Measurements from ENCODE around the gene CANT1.
"Not testable (repeated sequence)": the region's sequence is repeated elsewhere in the genome, so short reads cannot be mapped to it uniquely, and the experiment has no call there.

CANT1 gene

DNA sequence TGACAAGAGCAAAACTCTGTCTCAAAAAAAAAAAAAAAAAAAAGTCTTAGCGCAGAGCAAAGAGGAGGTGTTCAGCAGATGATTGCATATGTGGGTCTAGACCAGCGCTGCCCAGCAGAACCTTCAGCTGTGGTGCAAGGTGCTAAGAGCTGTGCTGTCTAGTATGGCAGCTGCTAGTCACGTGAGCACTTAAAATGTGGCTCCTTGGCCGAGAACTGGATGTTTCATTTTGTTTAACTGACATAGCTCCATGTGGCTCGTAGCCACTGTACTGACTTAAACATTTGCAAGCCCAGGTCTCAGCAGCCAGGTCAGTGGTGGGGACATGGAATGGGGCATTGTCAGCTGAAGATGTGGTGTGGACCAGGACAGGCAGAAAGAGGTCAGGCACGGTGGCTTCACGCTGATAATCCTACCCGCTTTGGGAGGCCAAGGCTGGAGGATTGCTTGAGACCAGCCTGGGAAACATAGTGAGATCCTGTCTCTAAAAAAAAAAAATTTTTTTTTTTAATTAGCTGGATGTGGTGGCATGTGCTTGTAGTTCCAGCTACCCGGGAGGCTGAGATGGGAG lies 23.6 kb upstream of the CANT1 start:
- TF ChIP-seq, protein P1, sequence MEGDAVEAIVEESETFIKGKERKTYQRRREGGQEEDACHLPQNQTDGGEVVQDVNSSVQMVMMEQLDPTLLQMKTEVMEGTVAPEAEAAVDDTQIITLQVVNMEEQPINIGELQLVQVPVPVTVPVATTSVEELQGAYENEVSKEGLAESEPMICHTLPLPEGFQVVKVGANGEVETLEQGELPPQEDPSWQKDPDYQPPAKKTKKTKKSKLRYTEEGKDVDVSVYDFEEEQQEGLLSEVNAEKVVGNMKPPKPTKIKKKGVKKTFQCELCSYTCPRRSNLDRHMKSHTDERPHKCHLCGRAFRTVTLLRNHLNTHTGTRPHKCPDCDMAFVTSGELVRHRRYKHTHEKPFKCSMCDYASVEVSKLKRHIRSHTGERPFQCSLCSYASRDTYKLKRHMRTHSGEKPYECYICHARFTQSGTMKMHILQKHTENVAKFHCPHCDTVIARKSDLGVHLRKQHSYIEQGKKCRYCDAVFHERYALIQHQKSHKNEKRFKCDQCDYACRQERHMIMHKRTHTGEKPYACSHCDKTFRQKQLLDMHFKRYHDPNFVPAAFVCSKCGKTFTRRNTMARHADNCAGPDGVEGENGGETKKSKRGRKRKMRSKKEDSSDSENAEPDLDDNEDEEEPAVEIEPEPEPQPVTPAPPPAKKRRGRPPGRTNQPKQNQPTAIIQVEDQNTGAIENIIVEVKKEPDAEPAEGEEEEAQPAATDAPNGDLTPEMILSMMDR (IDR thresholded peaks at IDR 0.05; ENCODE audit: unreplicated experiment in 3 of 3): no peak
- H3K4me1 Mint-ChIP-seq: peaks cover 9% of the 10 kb centered on the region
- no peak overlapping the region for H3K4me3 Mint-ChIP-seq
- no peak overlapping the region for H3K27ac Mint-ChIP-seq
- H3K27me3 Mint-ChIP-seq (ENCODE audit: low read depth): peaks cover 71% of the 10 kb centered on the region
- no peaks in the 10 kb centered on the region for H3K9me3 Mint-ChIP-seq
- no peaks in the 10 kb centered on the region for H3K36me3 Mint-ChIP-seq (ENCODE audit: low read depth)

DNA sequence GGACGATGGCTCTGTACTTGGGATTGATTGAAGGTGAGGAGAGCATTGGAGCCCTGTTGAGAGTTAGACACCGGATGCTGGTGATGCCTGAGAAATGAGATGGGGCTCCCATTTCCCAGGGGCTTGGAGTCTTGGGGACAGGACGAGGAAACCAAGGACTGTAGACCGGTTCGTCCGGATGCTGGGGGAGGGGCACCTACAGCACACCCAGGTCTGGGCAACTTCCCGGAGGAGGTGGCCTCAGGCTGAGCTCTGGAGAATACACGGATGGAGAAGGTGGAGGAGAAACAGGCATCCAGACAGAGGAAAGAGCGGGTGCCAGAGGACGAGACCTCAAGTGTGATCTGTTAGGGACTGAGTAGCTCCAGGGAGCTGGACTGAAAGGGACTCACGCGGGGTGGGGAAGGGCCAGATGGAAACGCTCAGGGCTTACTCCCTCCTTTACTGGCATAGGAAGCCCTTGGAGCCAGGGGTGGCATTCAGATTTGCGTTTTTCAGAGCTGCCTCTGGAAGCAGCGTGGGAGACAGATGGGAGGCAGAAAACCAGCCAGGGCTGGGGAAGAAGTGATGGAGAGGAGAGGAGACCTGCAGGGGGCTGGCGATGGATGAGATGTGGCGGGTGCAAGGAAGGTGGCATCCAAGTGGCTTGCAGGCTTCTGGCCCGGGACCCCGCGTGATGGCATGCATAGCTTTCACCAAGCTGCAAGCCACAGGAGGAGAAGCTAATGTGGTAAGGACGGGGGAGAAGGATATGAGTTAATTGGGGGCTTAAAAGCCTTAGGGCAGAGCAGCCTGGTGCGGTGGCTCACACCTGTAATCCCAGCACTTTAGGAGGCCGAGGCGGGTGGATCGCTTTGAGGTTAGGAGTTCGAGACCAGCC lies 22.7 kb upstream of the CANT1 start:
- Mint-ChIP-seq H3K27me3 (ENCODE audit: low read depth) (peaks cover 74% of the 10 kb centered on the region), H3K36me3 (ENCODE audit: low read depth) (no peaks in the 10 kb centered on the region), H3K4me3 (no peak overlapping the region), H3K4me1 (peaks cover 9% of the 10 kb centered on the region), H3K27ac (no peak overlapping the region), H3K9me3 (no peaks in the 10 kb centered on the region)
- TF ChIP-seq, protein P1 (IDR thresholded peaks at IDR 0.05; ENCODE audit: unreplicated experiment in 3 of 3): no peak

DNA sequence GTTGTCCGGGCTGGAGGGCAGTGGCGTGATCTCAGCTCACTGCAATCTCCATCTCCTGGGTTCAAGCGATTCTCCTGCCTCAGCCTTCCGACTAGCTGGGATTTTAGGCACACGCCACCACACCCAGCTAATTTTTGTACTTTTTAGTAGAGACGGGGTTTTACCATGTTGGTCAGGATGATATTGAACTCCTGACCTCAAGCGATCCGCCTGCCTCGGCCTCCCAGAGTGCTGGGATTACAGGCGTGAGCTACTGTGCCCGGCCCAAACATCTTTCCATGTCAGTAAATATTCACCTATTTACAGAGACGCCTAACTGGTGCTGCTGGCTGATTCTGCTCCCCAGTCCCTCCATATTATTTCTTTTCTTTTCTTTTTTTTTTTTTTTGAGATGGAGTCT lies 21.1 kb upstream of the CANT1 start:
- Mint-ChIP-seq H3K4me1 (peaks cover 18% of the 10 kb centered on the region), H3K27me3 (ENCODE audit: low read depth) (peaks cover 79% of the 10 kb centered on the region)
- H3K9me3 Mint-ChIP-seq; H3K4me3 Mint-ChIP-seq; H3K36me3 Mint-ChIP-seq (ENCODE audit: low read depth); H3K27ac Mint-ChIP-seq: not testable (repeated sequence)

DNA sequence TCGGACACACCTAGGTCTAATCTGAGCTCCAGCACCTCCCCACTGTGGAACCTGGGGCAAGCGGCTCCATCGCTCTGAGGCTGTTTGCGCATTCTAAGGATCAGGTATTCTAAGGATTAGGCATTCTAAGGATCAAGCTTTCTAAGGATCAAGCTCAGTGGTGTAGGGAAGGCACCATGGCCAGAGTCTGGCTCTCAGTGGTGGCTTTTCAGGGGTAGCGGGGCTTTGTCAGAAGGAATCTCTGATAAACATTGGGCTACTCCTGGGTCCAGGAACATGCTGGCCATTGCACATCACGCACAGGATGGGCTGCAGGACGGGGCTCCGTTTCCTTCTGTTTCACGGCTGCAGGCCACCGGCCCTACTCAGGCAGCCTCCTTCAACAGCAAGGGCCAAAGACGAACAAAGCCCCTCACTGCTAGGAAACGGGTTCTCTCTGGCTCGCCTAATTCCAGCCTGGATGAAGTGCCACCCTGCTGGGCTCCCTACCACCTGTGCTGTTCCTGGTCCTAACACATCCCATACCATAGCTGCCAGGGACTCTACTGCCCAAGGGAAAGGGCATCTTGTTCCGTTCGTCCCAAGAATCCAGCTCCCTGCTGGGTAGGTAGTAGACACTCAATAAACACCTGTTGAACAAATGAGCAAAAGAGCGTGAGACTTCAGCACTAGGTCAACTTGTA lies 19.9 kb upstream of the CANT1 start:
- Mint-ChIP-seq H3K36me3 (ENCODE audit: low read depth) (no peaks in the 10 kb centered on the region), H3K4me3 (no peak overlapping the region), H3K9me3 (no peaks in the 10 kb centered on the region), H3K4me1 (peaks cover 23% of the 10 kb centered on the region), H3K27ac (no peak overlapping the region), H3K27me3 (ENCODE audit: low read depth) (peaks cover 85% of the 10 kb centered on the region)
- TF ChIP-seq, protein P1 (IDR thresholded peaks at IDR 0.05; ENCODE audit: unreplicated experiment in 3 of 3): no peak

DNA sequence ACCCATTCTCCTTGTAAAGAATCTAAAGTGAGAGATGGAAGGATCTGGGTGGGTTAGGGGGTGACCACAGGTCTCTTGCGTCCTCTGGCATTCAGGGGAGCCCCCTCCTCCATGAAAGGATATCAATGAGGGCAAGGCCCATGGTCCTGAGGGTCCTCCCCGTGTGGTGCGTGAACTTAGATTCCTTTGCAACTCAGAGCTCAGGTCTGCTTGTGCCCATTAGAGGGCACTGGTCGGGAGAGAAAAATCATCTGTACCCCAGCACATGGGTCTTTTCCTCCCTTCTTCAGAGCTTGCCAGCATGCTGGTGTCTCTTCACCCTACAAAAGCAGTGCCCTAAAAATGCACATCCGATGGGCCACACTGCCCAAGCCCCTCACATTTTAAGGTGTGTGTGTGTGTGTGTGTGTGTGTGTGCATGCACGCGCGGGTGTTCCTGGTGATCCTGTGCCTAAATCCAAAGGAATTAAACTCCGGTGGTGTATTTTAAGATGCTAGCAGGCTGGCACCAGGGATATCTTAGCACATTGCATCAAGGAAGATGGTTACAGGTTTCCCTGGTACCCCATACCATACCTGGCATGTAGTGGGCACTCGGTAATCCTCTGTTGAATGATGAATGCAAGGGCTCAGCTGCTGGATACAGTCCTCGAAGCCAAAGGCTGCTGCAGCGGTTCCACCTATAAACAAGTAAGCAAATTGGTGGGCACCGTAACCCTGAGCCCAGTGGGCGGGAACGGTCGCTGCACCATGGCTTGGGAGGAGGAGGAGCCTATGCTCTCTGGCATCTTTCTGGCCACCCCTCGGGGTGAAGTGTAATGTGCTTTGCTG lies 19.1 kb upstream of the CANT1 start:
- peaks cover 85% of the 10 kb centered on the region for H3K27me3 Mint-ChIP-seq (ENCODE audit: low read depth)
- no peaks in the 10 kb centered on the region for H3K9me3 Mint-ChIP-seq
- H3K4me3 Mint-ChIP-seq: peak overlapping the region in 1 of 3 experiments; percentile 44
- H3K36me3 Mint-ChIP-seq (ENCODE audit: low read depth): no peaks in the 10 kb centered on the region
- TF ChIP-seq, protein P1 (IDR thresholded peaks at IDR 0.05; ENCODE audit: unreplicated experiment in 3 of 3): no peak
- H3K4me1 Mint-ChIP-seq: peaks cover 15% of the 10 kb centered on the region
- no peak overlapping the region for H3K27ac Mint-ChIP-seq
